Stomach (tissue), 9 donors: Measurements from ENCODE around the gene ARID4B. TPM values are rescaled to one million over a fixed set of nuclear protein-coding genes. Genes with fewer than 3 reads are reported as not detected.

ENCODE experiments used
- DNase-seq, 2 donors: peaks; one replicate each; pipeline versions ENCODE4 v3.0.0 to v3.0.0-alpha.2; 2013 to 2019
- H3K27ac ChIP-seq, 5 donors: fragments of 200-600 bp in 4 of 5; sonication (generic) in 4 of 5; one replicate each; pipeline ENCODE4 v1.5.1; 2013 to 2019; ENCODE audit warnings: mild to moderate bottlenecking in 1 of 5, moderate library complexity in 1 of 5
- H3K27me3 ChIP-seq, 3 donors: fragments of 200-600 bp; sonication (generic); one replicate each; pipeline ENCODE4 v1.5.1; 2017 to 2019; ENCODE audit warnings: mixed run types in 1 of 3
- H3K36me3 ChIP-seq, 4 donors: fragments of 200-600 bp; sonication (generic); 1 replicate in 3 of 4; 2 replicates in 1 of 4; pipeline ENCODE4 v1.5.1; 2016 to 2019
- H3K4me1 ChIP-seq, 4 donors: fragments of 200-600 bp; sonication (generic); one replicate each; pipeline ENCODE4 v1.5.1; 2016 to 2019
- H3K4me3 ChIP-seq, 4 donors: fragments of 200-600 bp; sonication (generic) in 3 of 4; one replicate each; pipeline ENCODE4 v1.5.1; 2016 to 2019; ENCODE audit warnings: mild to moderate bottlenecking in 1 of 4
- H3K9me3 ChIP-seq, 4 donors: fragments of 200-600 bp; sonication (generic); one replicate each; pipeline ENCODE4 v1.5.1; 2016 to 2019
- CTCF ChIP-seq, 7 experiments: fragments of 450-650 bp in 4 of 7; fragments of 200-600 bp in 3 of 7; sonication (generic) in 3 of 7; IDR thresholded peaks; one replicate each; pipeline ENCODE4 v1.5.1; 2016 to 2019; ENCODE audit warnings: antibody characterized with exemption in 7 of 7, control low read depth in 2 of 7, mild to moderate bottlenecking in 1 of 7
- EP300 ChIP-seq: sonication (generic); formaldehyde crosslinking; IDR thresholded peaks from one replicate; pipeline ENCODE4 v1.6.1; 2017; ENCODE audit warnings: antibody characterized with exemption
- POLR2A ChIP-seq, 4 donors: fragments of 450-650 bp; IDR thresholded peaks; one replicate each; pipeline ENCODE4 v1.6.1; 2016; ENCODE audit warnings: antibody characterized with exemption in 4 of 4, control low read depth in 2 of 4, mild to moderate bottlenecking in 1 of 4, moderate library complexity in 1 of 4
- POLR2AphosphoS5 ChIP-seq, 3 donors: sonication (generic); formaldehyde crosslinking; IDR thresholded peaks; one replicate each; pipeline ENCODE4 v1.6.1; 2016; ENCODE audit warnings: antibody characterized with exemption in 3 of 3
- WGBS, 5 donors: extraction: QIAGEN DNeasy Blood & Tissue Kit in 3 of 5; methylation state at CpG; one replicate each; pipeline versions ENCODE4 v1.1.5 to v1.1.7; 2013 to 2018; 5-methylcytosine and 5-hydroxymethylcytosine counted together
- intact Hi-C: fragments of 100-400 bp; cut with DNase I; formaldehyde crosslinking; loops from one replicate; pipeline ENCODE4 v1.15.1; 2023; ENCODE audit warnings: low total_unique reads
- polyA plus RNA-seq, 3 donors: library from polyadenylated mRNA; stranded (reverse); fragments of 200-250 nt; gene quantifications; one replicate each; pipeline ENCODE4 v1.2.3, GENCODE V29; 2013
- total RNA-seq, 5 donors: library from RNA; depleted of rRNA; stranded (reverse); fragments of >200 nt; gene quantifications; one replicate each; pipeline versions ENCODE4 v1.1.0 to v1.2.3, GENCODE V29; 2014 to 2016
- donor health status: healthy with polysubstance abuse.
- donor health status: Bipolar disorder and iron deficiency.
- donor health status: healthy.

The ARID4B gene
- total and polyA plus RNA-seq, 8 donors, result 9.5 to 102 (median 30.5) TPM

GRCh38 chr1:235266967-235267366 is 61.0 kb downstream of the ARID4B start:
- TF ChIP-seq POLR2AphosphoS5 (IDR thresholded peaks at IDR 0.05), result no peak
- TF ChIP-seq EP300, result no peak
- TF ChIP-seq POLR2A (IDR thresholded peaks at IDR 0.05), result no peak
- no peak for TF ChIP-seq CTCF (IDR thresholded peaks at IDR 0.05)
- 92 to 99% (median 97%) methylated on average over 7 to 8 of the region's 8 CpGs for WGBS, 5 donors
- intact Hi-C loops, result no loop called here
- no peak overlapping the region for H3K27ac ChIP-seq
- no peaks in the 10 kb centered on the region for H3K9me3 ChIP-seq
- no peak overlapping the region for H3K4me3 ChIP-seq
- H3K27me3 ChIP-seq, result no peaks in the 10 kb centered on the region
- no peaks in the 10 kb centered on the region for H3K36me3 ChIP-seq
- peaks cover 16 to 68% (median 41%) of the 10 kb centered on the region in 4 donors for H3K4me1 ChIP-seq
- DNase-seq, result no peak

GRCh38 chr1:235266325-235266724 is 61.7 kb downstream of the ARID4B start:
- no peak overlapping the region for H3K27ac ChIP-seq
- 33 to 53% (median 47%) methylated on average over 1 of the region's 1 CpG for WGBS, 5 donors
- no peaks in the 10 kb centered on the region for H3K9me3 ChIP-seq
- TF ChIP-seq POLR2A (IDR thresholded peaks at IDR 0.05) (no peak), CTCF (IDR thresholded peaks at IDR 0.05) (no peak), EP300 (no peak), POLR2AphosphoS5 (IDR thresholded peaks at IDR 0.05) (no peak)
- H3K36me3 ChIP-seq, result no peaks in the 10 kb centered on the region
- no peak overlapping the region for H3K4me3 ChIP-seq
- peak in 1 of 2 donors; percentile 38 for DNase-seq
- no peaks in the 10 kb centered on the region for H3K27me3 ChIP-seq
- intact Hi-C loops, result no loop called here
- H3K4me1 ChIP-seq, result peaks cover 15 to 69% (median 42%) of the 10 kb centered on the region in 4 donors

GRCh38 chr1:235265900-235266299 is 62.1 kb downstream of the ARID4B start:
- Histone ChIP-seq H3K27ac (no peak overlapping the region), H3K27me3 (no peaks in the 10 kb centered on the region), H3K9me3 (no peaks in the 10 kb centered on the region), H3K36me3 (no peaks in the 10 kb centered on the region), H3K4me3 (no peak overlapping the region), H3K4me1 (peaks cover 11 to 69% (median 43%) of the 10 kb centered on the region in 4 donors)
- no peak for DNase-seq
- WGBS, 5 donors, result 51 to 64% (median 55%) methylated on average over 3 of the region's 3 CpGs
- TF ChIP-seq POLR2AphosphoS5 (IDR thresholded peaks at IDR 0.05), result no peak
- no peak for TF ChIP-seq CTCF (IDR thresholded peaks at IDR 0.05)
- TF ChIP-seq EP300, result no peak
- TF ChIP-seq POLR2A (IDR thresholded peaks at IDR 0.05), result no peak
- intact Hi-C loops, result no loop called here

GRCh38 chr1:235264327-235264726 is 63.7 kb downstream of the ARID4B start:
- intact Hi-C loops, result no loop called here
- peaks cover 0 to 4% (median under 1%) of the 10 kb centered on the region in 4 donors for H3K36me3 ChIP-seq
- H3K4me1 ChIP-seq, result peaks cover 4 to 70% (median 42%) of the 10 kb centered on the region in 4 donors
- DNase-seq, result no peak
- no peak overlapping the region for H3K27ac ChIP-seq
- H3K27me3 ChIP-seq, result no peaks in the 10 kb centered on the region
- TF ChIP-seq CTCF (IDR thresholded peaks at IDR 0.05) (no peak), POLR2A (IDR thresholded peaks at IDR 0.05) (no peak), EP300 (no peak), POLR2AphosphoS5 (IDR thresholded peaks at IDR 0.05) (no peak)
- no peaks in the 10 kb centered on the region for H3K9me3 ChIP-seq
- H3K4me3 ChIP-seq, result no peak overlapping the region
